Keratinocyte (primary cell): ENCODE results near the gene SLC13A3.

Experiments
- EZH2 ChIP-seq: IDR thresholded peaks from one replicate; pipeline ENCODE4 v1.6.1; 2012; ENCODE audit warnings: inconsistent platforms, mild to moderate bottlenecking, low read length, moderate library complexity
- TF ChIP-seq, protein P1 (sequence below), 3 experiments: IDR thresholded peaks in 1 of 3; conservative IDR thresholded peaks in 1 of 3; optimal IDR thresholded peaks in 1 of 3; 2 replicates in 2 of 3; 3 replicates in 1 of 3; pipeline versions ENCODE3 to v1.5.1; 2011; ENCODE audit warnings: low read length in 3 of 3, mild to moderate bottlenecking in 3 of 3, moderate library complexity in 2 of 3, control low read depth in 1 of 3, inconsistent platforms in 1 of 3; ENCODE audit not compliant: insufficient read depth in 2 of 3; ENCODE audit errors: extremely low read depth in 1 of 3

DNA sequence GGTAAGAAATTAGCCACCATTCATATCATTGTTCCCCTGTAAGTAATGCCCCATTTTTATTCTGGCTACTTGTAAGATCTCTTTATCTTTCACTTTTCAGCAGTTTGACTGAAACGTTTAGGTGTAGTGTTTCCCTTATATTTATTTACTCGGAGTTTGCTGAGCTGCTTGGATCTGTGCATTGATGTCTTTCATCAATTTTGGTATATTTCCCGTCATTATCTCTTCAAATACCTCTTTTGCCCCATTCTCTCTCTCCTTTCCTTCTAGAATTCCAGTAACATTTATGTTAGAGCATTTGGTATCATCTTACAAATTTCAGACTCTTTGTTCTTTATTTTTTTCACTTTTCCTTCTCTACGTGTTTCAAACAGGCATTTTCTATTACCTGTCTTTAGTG, 9.2 kb upstream of the SLC13A3 start:
- TF ChIP-seq, protein P1, sequence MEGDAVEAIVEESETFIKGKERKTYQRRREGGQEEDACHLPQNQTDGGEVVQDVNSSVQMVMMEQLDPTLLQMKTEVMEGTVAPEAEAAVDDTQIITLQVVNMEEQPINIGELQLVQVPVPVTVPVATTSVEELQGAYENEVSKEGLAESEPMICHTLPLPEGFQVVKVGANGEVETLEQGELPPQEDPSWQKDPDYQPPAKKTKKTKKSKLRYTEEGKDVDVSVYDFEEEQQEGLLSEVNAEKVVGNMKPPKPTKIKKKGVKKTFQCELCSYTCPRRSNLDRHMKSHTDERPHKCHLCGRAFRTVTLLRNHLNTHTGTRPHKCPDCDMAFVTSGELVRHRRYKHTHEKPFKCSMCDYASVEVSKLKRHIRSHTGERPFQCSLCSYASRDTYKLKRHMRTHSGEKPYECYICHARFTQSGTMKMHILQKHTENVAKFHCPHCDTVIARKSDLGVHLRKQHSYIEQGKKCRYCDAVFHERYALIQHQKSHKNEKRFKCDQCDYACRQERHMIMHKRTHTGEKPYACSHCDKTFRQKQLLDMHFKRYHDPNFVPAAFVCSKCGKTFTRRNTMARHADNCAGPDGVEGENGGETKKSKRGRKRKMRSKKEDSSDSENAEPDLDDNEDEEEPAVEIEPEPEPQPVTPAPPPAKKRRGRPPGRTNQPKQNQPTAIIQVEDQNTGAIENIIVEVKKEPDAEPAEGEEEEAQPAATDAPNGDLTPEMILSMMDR (optimal IDR thresholded peaks at IDR 0.05 in 1 of 3, IDR thresholded peaks at IDR 0.05 in 1 of 3, conservative IDR thresholded peaks at IDR 0.05 in 1 of 3; ENCODE audit: extremely low read depth in 1 of 3, insufficient read depth in 2 of 3, low read length in 3 of 3): no peak
- TF ChIP-seq EZH2: no peak
